Peyer's patch (tissue), 4 donors: ENCODE data around the gene LAMB1. TPM values are rescaled to one million over a fixed set of nuclear protein-coding genes. Genes with fewer than 3 reads are reported as not detected.

Experiments
- DNase-seq, 3 donors: peaks; one replicate each; pipeline ENCODE4 v3.0.0-alpha.2; 2017 to 2019
- H3K27ac ChIP-seq, 4 donors: fragments of 200-600 bp; sonication (generic); one replicate each; pipeline ENCODE4 v1.5.1; 2016 to 2019
- H3K27me3 ChIP-seq, 2 donors: fragments of 200-600 bp; sonication (generic); one replicate each; pipeline ENCODE4 v1.5.1; 2019
- H3K36me3 ChIP-seq, 3 donors: fragments of 200-600 bp; sonication (generic); one replicate each; pipeline ENCODE4 v1.5.1; 2016 to 2019
- H3K4me1 ChIP-seq, 4 donors: fragments of 200-600 bp; sonication (generic); one replicate each; pipeline ENCODE4 v1.5.1; 2016 to 2019
- H3K4me3 ChIP-seq, 4 donors: fragments of 200-600 bp; sonication (generic); 1 replicate in 3 of 4; 2 replicates in 1 of 4; pipeline ENCODE4 v1.5.1; 2016 to 2019; ENCODE audit warnings: mild to moderate bottlenecking in 1 of 4
- H3K9me3 ChIP-seq, 4 donors: fragments of 200-600 bp; sonication (generic); one replicate each; pipeline ENCODE4 v1.5.1; 2016 to 2019; ENCODE audit warnings: mild to moderate bottlenecking in 1 of 4
- POLR2A ChIP-seq, 2 donors: fragments of 450-650 bp; IDR thresholded peaks; one replicate each; pipeline ENCODE4 v1.5.1; 2017; ENCODE audit warnings: antibody characterized with exemption in 2 of 2, mild to moderate bottlenecking in 2 of 2, moderate library complexity in 2 of 2
- small RNA-seq, 2 donors: library from RNA; depleted of rRNA; stranded (forward); fragments of <200 nt; gene quantifications; one replicate each; pipeline ENCODE3, GENCODE V24; 2016
- total RNA-seq, 4 donors: library from RNA; depleted of rRNA; stranded (reverse); fragments of >200 nt; gene quantifications; one replicate each; pipeline ENCODE4 v1.1.0, GENCODE V29; 2016

Gene LAMB1
- total RNA-seq, 4 donors from 2014 or later, result 97.6 to 821 (median 155) TPM

GRCh38 chr7:107874111-107874510 is 128.8 kb downstream of the LAMB1 start:
- no peak for DNase-seq
- H3K9me3 ChIP-seq, result no peaks in the 10 kb centered on the region
- no peak for TF ChIP-seq POLR2A (IDR thresholded peaks at IDR 0.05)
- no peak overlapping the region for H3K27ac ChIP-seq
- H3K27me3 ChIP-seq, result no peaks in the 10 kb centered on the region
- H3K4me1 ChIP-seq, result peaks cover 0 to 1% (median 0%) of the 10 kb centered on the region in 4 donors
- no peak overlapping the region for H3K4me3 ChIP-seq
- no peaks in the 10 kb centered on the region for H3K36me3 ChIP-seq

Small RNA genes within 50 kb of the gene (small RNA-seq; reads per million reads assigned to genes)
- 0 reads per million in 2 donors for gene RF00012

Other genes with a start within 250 kb of the LAMB1 start
- 100 to 1,000 TPM in 3 of 4 donors, 1 to 10 TPM in 1; 6.6 to 587 (median 341) TPM for gene SLC26A3, start 199.9 kb downstream of the LAMB1 start, total RNA-seq
- gene DLD, start 112.0 kb downstream of the LAMB1 start, total RNA-seq, result 10 to 100 TPM; 53.9 to 93.3 (median 74.2) TPM
- gene LAMB4, start 127.2 kb upstream of the LAMB1 start, total RNA-seq, result 10 to 100 TPM in 1 of 4 donors, 1 to 10 TPM in 2, not detected in 1; 2.0 to 17.3 (median 4.3) TPM